HepG2 (cell line): ENCODE results near the gene CARMIL1. TPM values are rescaled to one million over a fixed set of nuclear protein-coding genes. Genes with fewer than 3 reads are reported as not detected.

Experiments
- CAMTA2 ChIP-seq: sonication (generic); formaldehyde crosslinking; IDR thresholded peaks from 2 replicates; pipeline ENCODE4 v1.4.0; 2020; ENCODE audit warnings: mild to moderate bottlenecking, missing genetic modification reagents, borderline replicate concordance
- CEBPG ChIP-seq: IDR thresholded peaks from 2 replicates; pipeline ENCODE4 v1.6.1; 2016
- GZF1 ChIP-seq: sonication (generic); formaldehyde crosslinking; IDR thresholded peaks from 2 replicates; pipeline ENCODE4 v1.5.1; 2020; ENCODE audit warnings: mild to moderate bottlenecking, missing genetic modification reagents
- HHEX ChIP-seq: IDR thresholded peaks from 2 replicates; pipeline ENCODE4 v1.6.1; 2016; ENCODE audit warnings: control low read depth
- HOXA3 ChIP-seq: sonication (generic); formaldehyde crosslinking; IDR thresholded peaks from 2 replicates; pipeline ENCODE4 v1.5.0; 2020; ENCODE audit warnings: missing genetic modification reagents
- MTA1 ChIP-seq: sonication (generic); formaldehyde crosslinking; IDR thresholded peaks from 2 replicates; pipeline ENCODE4 v1.4.0; 2020; ENCODE audit warnings: missing genetic modification reagents, mild to moderate bottlenecking, borderline replicate concordance
- MTF2 ChIP-seq: sonication (generic); formaldehyde crosslinking; IDR thresholded peaks from 2 replicates; pipeline ENCODE4 v1.5.0; 2020; ENCODE audit warnings: missing genetic modification reagents, borderline replicate concordance
- TBX2 ChIP-seq: sonication (generic); formaldehyde crosslinking; IDR thresholded peaks from 2 replicates; pipeline ENCODE4 v1.5.0; 2020; ENCODE audit warnings: missing genetic modification reagents, mild to moderate bottlenecking, borderline replicate concordance
- ZNF543 ChIP-seq: sonication (generic); formaldehyde crosslinking; IDR thresholded peaks from 2 replicates; pipeline ENCODE4 v1.4.0; 2020; ENCODE audit warnings: mild to moderate bottlenecking, missing genetic modification reagents
- ZNF703 ChIP-seq: sonication (generic); formaldehyde crosslinking; IDR thresholded peaks from 2 replicates; pipeline ENCODE4 v1.5.1; 2020; ENCODE audit warnings: missing genetic modification reagents, mild to moderate bottlenecking, moderate library complexity, borderline replicate concordance
- polyA plus RNA-seq, 8 experiments: library from polyadenylated mRNA; depleted of rRNA in 3 of 8; stranded (reverse) in 7 of 8; unstranded in 1 of 8; fragments of >200 nt; fragmentation: Illumina TruSeq in 4 of 8; extraction: Trizol in 4 of 8; gene quantifications; 2 replicates each; pipeline versions ENCODE4 v1.2.1 to v1.2.3, GENCODE V29; 2011 to 2016; ENCODE audit warnings: low read depth in 4 of 8, missing spikeins in 1 of 8, mixed read lengths in 1 of 8; ENCODE audit not compliant: insufficient read depth in 1 of 8
- total RNA-seq, 5 experiments: library from RNA; depleted of rRNA; stranded (reverse); fragments of >200 nt; fragmentation: Illumina TruSeq; extraction: Trizol; gene quantifications; 2 replicates each; pipeline ENCODE4 v1.2.3, GENCODE V29; 2016; ENCODE audit warnings: low read depth in 1 of 5
- TF ChIP-seq, protein P1 (sequence below): sonication (generic); IDR thresholded peaks from 2 replicates; pipeline ENCODE4 v1.6.1; 2016; ENCODE audit warnings: low read depth, borderline replicate concordance
- TF ChIP-seq, protein P2 (sequence below): sonication (generic); formaldehyde crosslinking; IDR thresholded peaks from 2 replicates; pipeline ENCODE4 v1.4.0; 2020; ENCODE audit warnings: missing genetic modification reagents
- TF ChIP-seq, protein P3 (sequence below): sonication (generic); formaldehyde crosslinking; IDR thresholded peaks from 2 replicates; pipeline ENCODE4 v1.4.0; 2020; ENCODE audit warnings: low read depth, missing genetic modification reagents
- TF ChIP-seq, protein P4 (sequence below): sonication (generic); formaldehyde crosslinking; IDR thresholded peaks from 2 replicates; pipeline ENCODE4 v1.5.0; 2020; ENCODE audit warnings: missing genetic modification reagents
- TF ChIP-seq, protein P5 (sequence below): IDR thresholded peaks from 2 replicates; pipeline ENCODE4 v1.6.1; 2012; ENCODE audit warnings: low read length, improper control_type of control experiment
- TF ChIP-seq, protein P6 (sequence below): sonication (generic); formaldehyde crosslinking; IDR thresholded peaks from 2 replicates; pipeline ENCODE4 v1.8.0; 2022; ENCODE audit warnings: missing genetic modification reagents, mild to moderate bottlenecking, borderline replicate concordance
- TF ChIP-seq, protein P7 (sequence below): sonication (generic); formaldehyde crosslinking; IDR thresholded peaks from 2 replicates; pipeline ENCODE4 v1.9.0; 2021; ENCODE audit warnings: missing genetic modification reagents, borderline replicate concordance

The CARMIL1 gene
- total and polyA plus RNA-seq, 2 of the 13 experiments (the other 11 are each of a cell fraction or from before 2014, with no cell fraction given), result 1.8 to 2.6 TPM

DNA sequence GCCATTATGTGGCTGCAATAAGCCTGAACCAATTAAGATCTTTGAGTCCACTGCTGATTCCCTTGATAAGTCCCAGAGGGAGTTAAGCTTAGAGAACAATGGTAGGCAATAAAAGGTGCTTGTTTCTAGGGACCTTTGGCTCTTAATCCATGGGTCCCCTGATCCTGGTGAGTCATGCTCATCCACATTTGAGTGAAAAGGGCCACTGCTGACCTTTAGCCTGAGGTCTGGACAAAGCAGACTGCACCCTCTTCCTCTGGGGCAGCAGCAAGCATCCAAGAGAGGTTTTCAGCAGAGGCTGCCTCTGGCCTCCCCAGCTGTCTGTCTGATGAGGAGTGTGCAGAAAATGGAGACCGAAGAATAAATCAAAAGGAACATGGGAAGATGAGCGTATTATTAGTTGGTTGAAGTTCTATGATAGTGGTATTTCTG lies 356.7 kb downstream of the CARMIL1 start (continued):
- TF ChIP-seq, protein P1, sequence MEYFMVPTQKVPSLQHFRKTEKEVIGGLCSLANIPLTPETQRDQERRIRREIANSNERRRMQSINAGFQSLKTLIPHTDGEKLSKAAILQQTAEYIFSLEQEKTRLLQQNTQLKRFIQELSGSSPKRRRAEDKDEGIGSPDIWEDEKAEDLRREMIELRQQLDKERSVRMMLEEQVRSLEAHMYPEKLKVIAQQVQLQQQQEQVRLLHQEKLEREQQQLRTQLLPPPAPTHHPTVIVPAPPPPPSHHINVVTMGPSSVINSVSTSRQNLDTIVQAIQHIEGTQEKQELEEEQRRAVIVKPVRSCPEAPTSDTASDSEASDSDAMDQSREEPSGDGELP, result peak; percentile 54; the same call in 1 of the 2 replicates
- TF ChIP-seq GZF1 (CRISPR knock-in tag) (no peak), CAMTA2 (CRISPR knock-in tag) (no peak), MTF2 (CRISPR knock-in tag) (no peak), MTA1 (CRISPR knock-in tag) (no peak), ZNF543 (no peak), HHEX (no peak), ZNF703 (CRISPR knock-in tag) (no peak), CEBPG (peak; percentile 66), TBX2 (peak; percentile 92), HOXA3 (peak; percentile 87)
- TF ChIP-seq, protein P2, sequence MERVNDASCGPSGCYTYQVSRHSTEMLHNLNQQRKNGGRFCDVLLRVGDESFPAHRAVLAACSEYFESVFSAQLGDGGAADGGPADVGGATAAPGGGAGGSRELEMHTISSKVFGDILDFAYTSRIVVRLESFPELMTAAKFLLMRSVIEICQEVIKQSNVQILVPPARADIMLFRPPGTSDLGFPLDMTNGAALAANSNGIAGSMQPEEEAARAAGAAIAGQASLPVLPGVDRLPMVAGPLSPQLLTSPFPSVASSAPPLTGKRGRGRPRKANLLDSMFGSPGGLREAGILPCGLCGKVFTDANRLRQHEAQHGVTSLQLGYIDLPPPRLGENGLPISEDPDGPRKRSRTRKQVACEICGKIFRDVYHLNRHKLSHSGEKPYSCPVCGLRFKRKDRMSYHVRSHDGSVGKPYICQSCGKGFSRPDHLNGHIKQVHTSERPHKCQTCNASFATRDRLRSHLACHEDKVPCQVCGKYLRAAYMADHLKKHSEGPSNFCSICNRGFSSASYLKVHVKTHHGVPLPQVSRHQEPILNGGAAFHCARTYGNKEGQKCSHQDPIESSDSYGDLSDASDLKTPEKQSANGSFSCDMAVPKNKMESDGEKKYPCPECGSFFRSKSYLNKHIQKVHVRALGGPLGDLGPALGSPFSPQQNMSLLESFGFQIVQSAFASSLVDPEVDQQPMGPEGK, result peak; percentile 64
- TF ChIP-seq, protein P3, sequence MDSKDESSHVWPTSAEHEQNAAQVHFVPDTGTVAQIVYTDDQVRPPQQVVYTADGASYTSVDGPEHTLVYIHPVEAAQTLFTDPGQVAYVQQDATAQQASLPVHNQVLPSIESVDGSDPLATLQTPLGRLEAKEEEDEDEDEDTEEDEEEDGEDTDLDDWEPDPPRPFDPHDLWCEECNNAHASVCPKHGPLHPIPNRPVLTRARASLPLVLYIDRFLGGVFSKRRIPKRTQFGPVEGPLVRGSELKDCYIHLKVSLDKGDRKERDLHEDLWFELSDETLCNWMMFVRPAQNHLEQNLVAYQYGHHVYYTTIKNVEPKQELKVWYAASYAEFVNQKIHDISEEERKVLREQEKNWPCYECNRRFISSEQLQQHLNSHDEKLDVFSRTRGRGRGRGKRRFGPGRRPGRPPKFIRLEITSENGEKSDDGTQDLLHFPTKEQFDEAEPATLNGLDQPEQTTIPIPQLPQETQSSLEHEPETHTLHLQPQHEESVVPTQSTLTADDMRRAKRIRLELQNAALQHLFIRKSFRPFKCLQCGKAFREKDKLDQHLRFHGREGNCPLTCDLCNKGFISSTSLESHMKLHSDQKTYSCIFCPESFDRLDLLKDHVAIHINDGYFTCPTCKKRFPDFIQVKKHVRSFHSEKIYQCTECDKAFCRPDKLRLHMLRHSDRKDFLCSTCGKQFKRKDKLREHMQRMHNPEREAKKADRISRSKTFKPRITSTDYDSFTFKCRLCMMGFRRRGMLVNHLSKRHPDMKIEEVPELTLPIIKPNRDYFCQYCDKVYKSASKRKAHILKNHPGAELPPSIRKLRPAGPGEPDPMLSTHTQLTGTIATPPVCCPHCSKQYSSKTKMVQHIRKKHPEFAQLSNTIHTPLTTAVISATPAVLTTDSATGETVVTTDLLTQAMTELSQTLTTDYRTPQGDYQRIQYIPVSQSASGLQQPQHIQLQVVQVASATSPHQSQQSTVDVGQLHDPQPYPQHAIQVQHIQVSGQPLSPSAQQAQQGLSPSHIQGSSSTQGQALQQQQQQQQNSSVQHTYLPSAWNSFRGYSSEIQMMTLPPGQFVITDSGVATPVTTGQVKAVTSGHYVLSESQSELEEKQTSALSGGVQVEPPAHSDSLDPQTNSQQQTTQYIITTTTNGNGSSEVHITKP, result no peak
- TF ChIP-seq, protein P4, sequence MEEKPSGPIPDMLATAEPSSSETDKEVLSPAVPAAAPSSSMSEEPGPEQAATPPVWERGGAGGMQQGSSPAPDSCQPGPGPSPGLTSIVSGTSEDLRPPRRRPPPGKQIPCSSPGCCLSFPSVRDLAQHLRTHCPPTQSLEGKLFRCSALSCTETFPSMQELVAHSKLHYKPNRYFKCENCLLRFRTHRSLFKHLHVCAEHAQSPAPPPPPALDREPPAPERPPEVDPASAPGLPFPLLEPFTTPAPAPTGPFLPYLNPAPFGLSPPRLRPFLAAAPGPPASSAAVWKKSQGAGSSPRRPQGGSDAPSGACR (CRISPR knock-in tag), result no peak
- TF ChIP-seq, protein P5, sequence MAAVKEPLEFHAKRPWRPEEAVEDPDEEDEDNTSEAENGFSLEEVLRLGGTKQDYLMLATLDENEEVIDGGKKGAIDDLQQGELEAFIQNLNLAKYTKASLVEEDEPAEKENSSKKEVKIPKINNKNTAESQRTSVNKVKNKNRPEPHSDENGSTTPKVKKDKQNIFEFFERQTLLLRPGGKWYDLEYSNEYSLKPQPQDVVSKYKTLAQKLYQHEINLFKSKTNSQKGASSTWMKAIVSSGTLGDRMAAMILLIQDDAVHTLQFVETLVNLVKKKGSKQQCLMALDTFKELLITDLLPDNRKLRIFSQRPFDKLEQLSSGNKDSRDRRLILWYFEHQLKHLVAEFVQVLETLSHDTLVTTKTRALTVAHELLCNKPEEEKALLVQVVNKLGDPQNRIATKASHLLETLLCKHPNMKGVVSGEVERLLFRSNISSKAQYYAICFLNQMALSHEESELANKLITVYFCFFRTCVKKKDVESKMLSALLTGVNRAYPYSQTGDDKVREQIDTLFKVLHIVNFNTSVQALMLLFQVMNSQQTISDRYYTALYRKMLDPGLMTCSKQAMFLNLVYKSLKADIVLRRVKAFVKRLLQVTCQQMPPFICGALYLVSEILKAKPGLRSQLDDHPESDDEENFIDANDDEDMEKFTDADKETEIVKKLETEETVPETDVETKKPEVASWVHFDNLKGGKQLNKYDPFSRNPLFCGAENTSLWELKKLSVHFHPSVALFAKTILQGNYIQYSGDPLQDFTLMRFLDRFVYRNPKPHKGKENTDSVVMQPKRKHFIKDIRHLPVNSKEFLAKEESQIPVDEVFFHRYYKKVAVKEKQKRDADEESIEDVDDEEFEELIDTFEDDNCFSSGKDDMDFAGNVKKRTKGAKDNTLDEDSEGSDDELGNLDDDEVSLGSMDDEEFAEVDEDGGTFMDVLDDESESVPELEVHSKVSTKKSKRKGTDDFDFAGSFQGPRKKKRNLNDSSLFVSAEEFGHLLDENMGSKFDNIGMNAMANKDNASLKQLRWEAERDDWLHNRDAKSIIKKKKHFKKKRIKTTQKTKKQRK, result no peak
- TF ChIP-seq, protein P6, sequence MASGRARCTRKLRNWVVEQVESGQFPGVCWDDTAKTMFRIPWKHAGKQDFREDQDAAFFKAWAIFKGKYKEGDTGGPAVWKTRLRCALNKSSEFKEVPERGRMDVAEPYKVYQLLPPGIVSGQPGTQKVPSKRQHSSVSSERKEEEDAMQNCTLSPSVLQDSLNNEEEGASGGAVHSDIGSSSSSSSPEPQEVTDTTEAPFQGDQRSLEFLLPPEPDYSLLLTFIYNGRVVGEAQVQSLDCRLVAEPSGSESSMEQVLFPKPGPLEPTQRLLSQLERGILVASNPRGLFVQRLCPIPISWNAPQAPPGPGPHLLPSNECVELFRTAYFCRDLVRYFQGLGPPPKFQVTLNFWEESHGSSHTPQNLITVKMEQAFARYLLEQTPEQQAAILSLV (CRISPR knock-in tag), result no peak
- TF ChIP-seq, protein P7, sequence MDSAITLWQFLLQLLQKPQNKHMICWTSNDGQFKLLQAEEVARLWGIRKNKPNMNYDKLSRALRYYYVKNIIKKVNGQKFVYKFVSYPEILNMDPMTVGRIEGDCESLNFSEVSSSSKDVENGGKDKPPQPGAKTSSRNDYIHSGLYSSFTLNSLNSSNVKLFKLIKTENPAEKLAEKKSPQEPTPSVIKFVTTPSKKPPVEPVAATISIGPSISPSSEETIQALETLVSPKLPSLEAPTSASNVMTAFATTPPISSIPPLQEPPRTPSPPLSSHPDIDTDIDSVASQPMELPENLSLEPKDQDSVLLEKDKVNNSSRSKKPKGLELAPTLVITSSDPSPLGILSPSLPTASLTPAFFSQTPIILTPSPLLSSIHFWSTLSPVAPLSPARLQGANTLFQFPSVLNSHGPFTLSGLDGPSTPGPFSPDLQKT, result no peak
